Measurements from ENCODE around the gene OPRD1.

OPRD1 gene

DNA sequence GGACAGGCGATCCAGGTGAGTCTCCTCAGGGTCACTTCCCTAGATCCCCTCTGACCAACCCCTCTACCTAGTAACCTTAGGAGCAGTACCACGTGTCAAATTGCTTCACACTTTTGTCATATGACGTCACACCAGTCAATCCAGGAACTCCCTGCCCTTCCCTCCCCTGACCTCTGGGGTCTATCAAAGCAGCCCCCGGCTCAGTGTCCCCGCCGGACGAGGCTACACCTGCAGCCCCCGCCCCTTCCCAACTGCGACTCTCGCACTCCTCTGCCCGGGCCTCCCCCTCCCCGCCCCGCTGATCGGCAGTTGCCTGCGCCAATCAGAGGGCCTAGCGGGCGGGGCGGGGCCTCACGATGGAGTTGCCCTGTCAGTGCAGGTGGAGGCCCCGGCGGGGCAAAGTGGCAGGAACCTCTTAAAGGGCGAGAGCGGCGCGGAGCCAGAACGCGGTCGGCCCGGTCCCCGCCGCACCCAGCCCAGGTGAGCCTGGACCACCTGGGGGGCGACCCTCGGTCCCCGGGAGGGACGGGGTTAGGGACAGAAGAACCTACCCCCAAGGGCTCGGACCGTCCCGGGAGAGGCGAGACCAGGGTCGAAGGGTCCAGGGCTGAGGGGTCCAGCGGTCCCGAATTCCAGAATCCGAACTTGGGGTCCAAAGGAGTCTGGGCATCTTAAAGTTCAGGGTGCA lies 74.9 kb downstream of the OPRD1 start:
- peak; percentile 93 for DNase-seq

DNA sequence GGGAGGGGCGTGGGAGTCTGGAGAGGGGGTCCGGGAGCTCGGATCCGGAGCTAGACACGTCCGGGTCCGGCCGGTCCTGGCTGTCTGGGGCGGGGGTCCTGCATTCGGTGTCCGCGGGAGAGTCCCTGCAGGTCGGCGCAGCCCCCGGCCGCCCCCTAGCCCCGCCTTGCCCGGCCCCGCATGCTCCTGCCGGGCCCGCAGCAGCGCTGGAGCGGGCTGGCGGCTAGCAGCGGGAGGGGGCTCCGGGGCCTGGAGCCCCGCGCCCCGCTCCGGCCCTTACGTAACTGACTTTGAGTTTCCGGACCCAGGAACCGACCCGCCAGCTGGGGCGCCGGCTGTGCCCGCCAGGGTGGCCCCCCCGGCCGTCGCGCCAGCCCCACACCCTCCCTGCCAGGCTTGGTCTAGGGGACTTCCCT lies 75.5 kb downstream of the OPRD1 start:
- peak; percentile 37 for DNase-seq

DNA sequence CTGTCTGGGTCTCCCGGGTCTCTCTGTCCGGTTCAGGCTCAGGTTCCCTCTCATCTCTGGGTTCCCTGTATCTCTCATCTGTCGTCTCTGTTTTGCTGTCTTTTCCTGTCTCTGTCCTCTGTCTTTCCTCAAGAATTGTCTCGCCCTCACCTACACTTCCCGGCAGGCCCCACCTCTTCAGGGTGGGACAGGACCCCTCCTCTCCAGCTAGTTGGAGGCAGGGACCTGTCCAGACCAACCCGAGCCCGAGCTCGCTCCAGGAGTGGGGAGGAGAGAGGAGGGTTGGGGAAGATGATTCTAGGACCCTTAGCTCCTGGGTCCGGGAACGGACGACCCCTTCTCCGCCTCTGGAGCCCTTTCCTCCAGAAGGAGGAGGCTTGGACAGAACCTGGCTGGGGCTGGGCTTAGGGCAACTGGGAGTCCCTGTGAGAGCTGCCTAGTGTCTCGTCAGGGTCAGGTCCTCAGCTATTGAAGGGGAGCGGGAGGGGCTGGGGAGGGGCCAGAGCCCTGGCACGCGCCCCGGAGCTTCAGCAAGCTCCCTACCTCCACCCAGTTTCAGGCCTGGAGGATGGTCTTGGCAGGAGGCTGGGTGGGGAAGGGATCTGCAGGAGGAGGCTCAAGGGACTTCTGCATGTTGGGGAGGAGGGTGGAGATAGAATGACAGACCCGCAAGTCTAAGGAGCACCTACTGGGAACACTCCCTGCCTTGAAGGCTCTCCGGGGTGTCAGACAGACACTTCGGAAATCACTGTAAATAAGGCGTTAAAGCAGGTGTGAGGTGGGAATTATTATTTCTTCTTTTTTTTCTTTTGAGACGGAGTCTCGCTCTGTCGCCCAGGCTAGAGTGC lies 76.1 kb downstream of the OPRD1 start:
- peak; percentile 7 for DNase-seq

DNA sequence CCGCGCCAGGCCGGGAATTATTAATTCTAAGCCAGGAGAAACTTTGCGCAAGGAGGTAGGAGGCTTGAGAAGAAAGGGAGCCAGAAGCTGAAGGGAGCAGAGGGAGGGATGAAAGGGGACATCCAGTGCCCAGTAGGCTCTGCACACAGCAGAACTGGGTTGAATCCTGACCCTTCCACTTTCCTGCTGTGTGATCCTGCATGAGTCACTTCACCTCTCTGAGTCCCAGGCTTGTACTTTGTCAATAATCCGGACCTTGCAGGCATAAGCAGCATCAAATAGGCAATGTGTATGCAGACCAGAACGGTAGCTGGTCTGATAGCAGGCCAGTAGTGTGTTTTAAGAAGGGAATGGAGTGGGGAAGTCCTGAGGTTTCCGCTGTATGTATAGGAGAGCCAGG lies 76.9 kb downstream of the OPRD1 start:
- DNase-seq = no peak

DNA sequence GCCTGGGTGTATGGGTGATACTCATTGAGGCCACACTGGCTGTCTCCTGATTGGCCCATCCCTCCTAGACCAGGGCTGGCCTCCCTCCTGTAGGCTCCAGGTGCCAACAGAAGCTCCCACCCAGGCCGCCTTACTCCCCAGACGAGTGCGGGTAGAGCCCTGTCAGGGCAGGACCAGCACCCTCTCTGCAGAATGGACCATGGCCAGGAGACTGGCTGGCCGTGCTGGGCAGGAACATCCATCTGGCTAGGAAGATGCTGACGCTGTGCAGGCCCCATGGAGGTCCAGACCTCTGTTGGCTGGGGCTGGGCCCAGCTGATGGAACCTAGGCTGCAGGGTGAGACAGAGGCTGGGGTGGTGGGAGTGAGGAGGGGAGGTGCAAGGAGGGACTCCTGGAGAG lies 77.4 kb downstream of the OPRD1 start:
- no peak for DNase-seq

GRCh38 chr1:28890435-28890834 lies 78.5 kb downstream of the OPRD1 start:
- no peak for DNase-seq

DNA sequence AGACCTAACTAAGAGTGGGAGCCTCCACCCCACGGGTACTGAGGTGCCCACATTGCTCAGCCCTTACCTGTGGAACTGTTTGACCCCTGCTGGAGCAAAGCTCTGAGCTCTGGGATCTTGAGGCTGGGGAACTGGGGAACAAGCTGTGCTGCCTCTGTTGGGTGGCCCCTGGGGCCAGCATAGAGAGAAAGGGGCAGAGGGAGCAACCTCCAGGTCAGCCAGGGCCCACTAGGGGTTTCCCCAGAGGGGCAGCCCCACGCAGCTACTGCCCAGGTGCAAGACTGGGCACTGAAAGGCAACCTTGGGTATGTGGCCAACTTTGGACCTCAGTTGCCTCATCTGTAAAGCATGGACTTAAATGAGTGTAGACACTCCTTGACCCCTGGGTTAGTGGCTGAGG lies 78.9 kb downstream of the OPRD1 start:
- no peak for DNase-seq

- no peak for DNase-seq
These were observed 79.3 kb downstream of the OPRD1 start for GRCh38 chr1:28891256-28891655.

GRCh38 chr1:28893403-28894102 lies 81.6 kb downstream of the OPRD1 start:
- peak; percentile 42 for DNase-seq

- DNase-seq = no peak
These were observed 82.8 kb downstream of the OPRD1 start for GRCh38 chr1:28894785-28895184.

- no peak for DNase-seq
These were observed 84.1 kb downstream of the OPRD1 start for GRCh38 chr1:28895896-28896608.

- DNase-seq = no peak
These were observed 84.6 kb downstream of the OPRD1 start for GRCh38 chr1:28896609-28896986.

- DNase-seq = no peak
These were observed 85.8 kb downstream of the OPRD1 start for GRCh38 chr1:28897789-28898188.

- DNase-seq = no peak
These were observed 86.5 kb downstream of the OPRD1 start for GRCh38 chr1:28898405-28898881.

DNA sequence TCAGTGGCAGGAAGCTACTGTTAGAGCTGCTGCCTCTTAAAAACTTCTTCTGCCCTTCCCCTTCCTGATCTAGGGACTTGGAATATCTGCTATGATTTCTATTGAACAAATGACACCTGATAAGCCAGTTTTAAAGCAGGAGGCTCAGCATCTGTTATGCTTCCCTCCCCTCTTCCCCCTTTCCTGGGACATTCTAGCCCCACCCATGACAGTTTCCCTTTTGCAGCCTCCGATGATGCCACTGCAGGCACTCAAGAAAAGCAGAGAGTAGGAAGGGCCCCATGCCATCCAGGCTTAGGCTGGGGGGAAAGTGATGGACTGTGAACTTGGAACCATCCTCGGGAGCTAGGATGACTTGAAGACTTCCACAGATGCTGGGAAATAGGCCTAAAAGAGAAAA lies 87.3 kb downstream of the OPRD1 start:
- no peak for DNase-seq

DNA sequence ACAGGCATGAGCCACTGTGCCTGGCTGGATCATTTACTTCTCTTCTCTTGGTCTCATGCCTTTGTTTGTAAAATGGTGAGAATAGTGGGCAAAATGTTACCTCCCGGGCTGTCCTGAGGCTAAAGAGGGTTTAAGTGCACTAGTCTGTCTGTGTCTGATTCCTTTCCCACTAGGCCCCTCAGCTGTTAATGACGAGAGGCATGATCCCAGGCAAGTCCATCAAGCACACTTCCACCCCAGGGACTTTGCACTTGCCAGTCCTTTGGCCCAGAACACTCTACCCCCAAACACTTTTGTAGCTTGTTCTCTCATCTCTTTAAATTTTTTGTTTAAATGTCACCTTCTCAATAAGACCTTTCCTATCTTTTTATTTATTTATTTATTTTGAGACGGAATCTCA lies 88.6 kb downstream of the OPRD1 start:
- DNase-seq = no peak

DNA sequence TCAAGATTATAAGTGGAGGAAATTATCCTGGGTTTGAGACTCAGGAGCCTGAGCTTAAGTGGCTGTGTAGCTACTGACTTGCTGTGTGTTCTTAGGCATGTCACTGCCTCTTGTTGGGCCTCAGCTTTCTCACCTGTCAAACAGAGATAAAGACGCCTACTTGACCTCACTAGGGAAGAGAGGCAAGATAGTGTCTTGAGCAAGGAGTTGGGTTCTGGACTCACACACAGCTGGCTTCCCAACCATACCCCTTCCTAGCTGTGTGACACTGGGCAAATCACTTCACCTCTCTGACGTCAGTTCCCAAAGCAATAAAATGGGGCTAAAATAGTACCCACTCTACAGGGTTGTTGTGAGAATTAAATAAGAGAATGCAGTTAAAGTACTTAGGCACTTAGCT lies 90.8 kb downstream of the OPRD1 start:
- DNase-seq = no peak

- no peak for DNase-seq
These were observed 94.1 kb downstream of the OPRD1 start for GRCh38 chr1:28905921-28906666.

DNA sequence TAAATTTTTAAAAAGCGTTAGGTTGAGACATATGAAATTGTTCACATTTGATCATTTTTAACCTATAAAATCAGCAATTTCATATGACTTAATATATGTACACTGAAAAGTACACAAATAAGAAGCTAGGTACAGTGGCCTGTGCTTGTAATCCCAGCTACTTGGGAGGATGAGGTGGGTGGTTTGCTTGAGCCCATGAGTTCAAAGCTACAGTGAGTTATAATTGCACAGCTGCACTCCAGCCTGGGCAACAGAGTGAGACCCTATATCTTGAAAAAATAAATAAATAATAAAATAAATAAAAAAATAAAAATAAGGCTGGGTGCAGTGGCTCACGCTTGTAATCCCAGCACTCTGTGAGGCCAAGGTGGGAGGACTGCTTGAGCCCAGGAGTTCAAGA lies 97.2 kb downstream of the OPRD1 start:
- DNase-seq = no peak

GRCh38 chr1:28910379-28911115 lies 98.6 kb downstream of the OPRD1 start:
- no peak for DNase-seq

DNA sequence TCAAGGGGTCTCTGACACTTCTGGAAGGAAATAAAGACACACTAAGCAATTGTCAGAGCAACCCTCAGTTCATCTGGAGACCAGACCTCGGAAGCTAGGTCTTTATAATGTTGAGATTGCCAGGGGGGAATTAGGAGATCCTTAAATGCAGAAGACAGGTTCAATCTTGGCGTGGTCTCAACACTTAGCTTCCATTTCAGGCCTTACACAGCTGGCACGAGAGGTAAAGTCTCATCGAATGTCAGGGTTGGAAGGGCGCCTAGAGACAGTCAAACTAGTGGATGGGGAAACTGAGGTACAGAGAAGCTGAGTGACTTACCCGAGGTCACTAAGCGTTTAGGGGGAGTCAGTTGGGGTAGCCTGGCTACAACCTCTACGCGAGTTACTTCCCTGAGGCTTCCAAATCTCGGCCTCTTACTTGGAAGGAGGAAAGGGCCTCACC lies 101.8 kb downstream of the OPRD1 start:
- DNase-seq = peak; percentile 8
